Left lung (tissue), 10 donors: ENCODE results near the gene DPH7. TPM values are rescaled to one million over a fixed set of nuclear protein-coding genes. Genes with fewer than 3 reads are reported as not detected.

Experiments used
- ATAC-seq: fragments of 200-7000 bp; cut with Tn5 transposase; one replicate; pipeline ENCODE4 v1.9.1; 2020; ENCODE audit warnings: moderate library complexity
- DNase-seq, 4 donors: peaks; one replicate each; pipeline ENCODE4 v3.0.0-alpha.2; 2013 to 2020
- H3K27ac ChIP-seq, 2 donors: fragments of 200-600 bp; sonication (generic) in 1 of 2; one replicate each; pipeline versions ENCODE4 v1.5.0 to v1.8.0; 2020 to 2021
- H3K27me3 ChIP-seq, 2 donors: fragments of 200-600 bp; sonication (generic) in 1 of 2; one replicate each; pipeline versions ENCODE4 v1.5.0 to v1.8.0; 2020 to 2021
- H3K36me3 ChIP-seq, 2 donors: fragments of 200-600 bp; sonication (generic) in 1 of 2; one replicate each; pipeline versions ENCODE4 v1.5.0 to v1.8.0; 2020 to 2021
- H3K4me1 ChIP-seq, 2 donors: fragments of 200-600 bp; one replicate each; pipeline ENCODE4 v1.8.0; 2021
- H3K4me3 ChIP-seq, 2 donors: fragments of 200-600 bp; sonication (generic) in 1 of 2; one replicate each; pipeline versions ENCODE4 v1.5.0 to v1.8.0; 2020 to 2021; ENCODE audit warnings: mild to moderate bottlenecking in 1 of 2
- H3K9me3 ChIP-seq, 2 donors: fragments of 200-600 bp; sonication (generic) in 1 of 2; one replicate each; pipeline versions ENCODE4 v1.5.0 to v1.8.0; 2020 to 2021
- intact Hi-C, 2 donors: fragments of 100-400 bp; cut with DNase I; formaldehyde crosslinking; loops; one replicate each; pipeline versions ENCODE4 v1.11.2 to v1.14.2; 2022
- polyA plus RNA-seq, 6 donors: library from polyadenylated mRNA; unstranded; fragments of 120-200 nt; gene quantifications; one replicate each; pipeline ENCODE4 v1.2.1, GENCODE V29; 2013; ENCODE audit not compliant: insufficient read length in 6 of 6
- total RNA-seq, 2 donors: library from RNA; stranded (reverse); fragmentation: NEBNext Ultra II Directional; extraction: Animal tissue kit (Norgen Biotek cat#: 25700); gene quantifications; one replicate each; pipeline ENCODE4 v1.2.1, GENCODE V29; 2021
- TF ChIP-seq, protein P1 (sequence below), 2 donors: fragments of 200-600 bp; sonication (generic) in 1 of 2; IDR thresholded peaks; one replicate each; pipeline versions ENCODE4 v1.5.0 to v1.8.0; 2021; ENCODE audit warnings: antibody characterized with exemption in 2 of 2
- donor health status: DM: no; HTN: yes; CAD: no.
- donor health status: DM: no; HTN: no; CAD: no.

The DPH7 gene
- total and polyA plus RNA-seq, 8 donors: 25.6 to 69.2 (median 51.7) TPM

DNA sequence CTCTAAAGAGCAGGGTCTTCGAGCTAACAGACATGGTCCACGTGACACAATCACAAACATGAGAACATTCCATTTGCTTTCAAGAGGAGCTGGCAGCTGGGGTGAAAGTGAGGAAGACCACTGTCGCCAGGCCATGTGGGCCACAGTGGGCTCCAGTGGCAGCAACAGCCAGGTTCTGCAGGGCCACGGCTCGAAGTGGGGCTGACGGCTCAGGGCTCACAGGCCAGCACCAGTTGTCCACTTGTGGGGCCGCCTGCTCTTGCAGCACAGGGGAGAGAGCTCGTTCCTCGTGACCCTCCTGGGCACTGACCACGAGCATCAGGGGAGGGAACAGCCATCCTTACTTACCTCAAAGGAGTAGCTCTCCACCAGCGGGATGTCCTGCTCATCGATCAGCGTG is 9.6 kb upstream of the DPH7 start:
- DNase-seq: no peak
- H3K36me3 ChIP-seq: peaks cover 0 to 47% of the 10 kb centered on the region in 2 donors
- H3K4me3 ChIP-seq: no peak overlapping the region
- intact Hi-C loops: no loop called here
- TF ChIP-seq, protein P1, sequence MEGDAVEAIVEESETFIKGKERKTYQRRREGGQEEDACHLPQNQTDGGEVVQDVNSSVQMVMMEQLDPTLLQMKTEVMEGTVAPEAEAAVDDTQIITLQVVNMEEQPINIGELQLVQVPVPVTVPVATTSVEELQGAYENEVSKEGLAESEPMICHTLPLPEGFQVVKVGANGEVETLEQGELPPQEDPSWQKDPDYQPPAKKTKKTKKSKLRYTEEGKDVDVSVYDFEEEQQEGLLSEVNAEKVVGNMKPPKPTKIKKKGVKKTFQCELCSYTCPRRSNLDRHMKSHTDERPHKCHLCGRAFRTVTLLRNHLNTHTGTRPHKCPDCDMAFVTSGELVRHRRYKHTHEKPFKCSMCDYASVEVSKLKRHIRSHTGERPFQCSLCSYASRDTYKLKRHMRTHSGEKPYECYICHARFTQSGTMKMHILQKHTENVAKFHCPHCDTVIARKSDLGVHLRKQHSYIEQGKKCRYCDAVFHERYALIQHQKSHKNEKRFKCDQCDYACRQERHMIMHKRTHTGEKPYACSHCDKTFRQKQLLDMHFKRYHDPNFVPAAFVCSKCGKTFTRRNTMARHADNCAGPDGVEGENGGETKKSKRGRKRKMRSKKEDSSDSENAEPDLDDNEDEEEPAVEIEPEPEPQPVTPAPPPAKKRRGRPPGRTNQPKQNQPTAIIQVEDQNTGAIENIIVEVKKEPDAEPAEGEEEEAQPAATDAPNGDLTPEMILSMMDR (IDR thresholded peaks at IDR 0.05): no peak
- H3K27ac ChIP-seq: no peak overlapping the region
- H3K9me3 ChIP-seq: no peaks in the 10 kb centered on the region
- H3K27me3 ChIP-seq: no peaks in the 10 kb centered on the region
- no peak for ATAC-seq
- peaks cover 14 to 31% of the 10 kb centered on the region in 2 donors for H3K4me1 ChIP-seq

GRCh38 chr9:137586854-137587253 is 8.1 kb upstream of the DPH7 start:
- H3K27ac ChIP-seq: no peak overlapping the region
- H3K4me3 ChIP-seq: no peak overlapping the region
- intact Hi-C loops: no loop called here
- no peak for ATAC-seq
- TF ChIP-seq, protein P1 (IDR thresholded peaks at IDR 0.05): no peak
- peaks cover 14 to 20% of the 10 kb centered on the region in 2 donors for H3K4me1 ChIP-seq
- no peak for DNase-seq
- peaks cover 0 to 61% of the 10 kb centered on the region in 2 donors for H3K36me3 ChIP-seq
- H3K9me3 ChIP-seq: no peaks in the 10 kb centered on the region
- no peaks in the 10 kb centered on the region for H3K27me3 ChIP-seq

DNA sequence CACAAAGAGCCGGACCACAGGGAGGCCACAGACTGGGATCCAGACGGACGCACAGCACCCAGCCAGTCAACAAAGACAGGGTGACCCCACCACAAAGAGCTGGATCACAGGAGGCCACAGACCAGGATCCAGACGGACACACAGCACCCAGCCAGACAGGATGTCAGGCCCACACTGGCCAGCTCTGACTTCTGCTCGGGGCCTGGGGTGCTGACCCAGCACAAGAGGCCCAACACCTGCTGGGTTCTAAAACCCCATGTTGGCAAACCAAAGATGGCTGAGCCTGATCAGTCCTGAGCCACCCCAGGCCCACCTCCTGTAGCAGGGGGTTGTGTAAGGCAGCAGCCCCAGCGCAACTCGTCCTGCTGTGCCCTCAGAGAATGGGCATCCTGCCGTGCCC is 5.2 kb upstream of the DPH7 start:
- no peak overlapping the region for H3K4me3 ChIP-seq
- H3K27ac ChIP-seq: no peak overlapping the region
- H3K4me1 ChIP-seq: peaks cover under 1 to 8% of the 10 kb centered on the region in 2 donors
- TF ChIP-seq, protein P1 (IDR thresholded peaks at IDR 0.05): no peak
- DNase-seq (no peak), ATAC-seq (no peak)
- H3K9me3 ChIP-seq: no peaks in the 10 kb centered on the region
- intact Hi-C loops: no loop called here
- peaks cover 0 to 68% of the 10 kb centered on the region in 2 donors for H3K36me3 ChIP-seq
- H3K27me3 ChIP-seq: no peaks in the 10 kb centered on the region

DNA sequence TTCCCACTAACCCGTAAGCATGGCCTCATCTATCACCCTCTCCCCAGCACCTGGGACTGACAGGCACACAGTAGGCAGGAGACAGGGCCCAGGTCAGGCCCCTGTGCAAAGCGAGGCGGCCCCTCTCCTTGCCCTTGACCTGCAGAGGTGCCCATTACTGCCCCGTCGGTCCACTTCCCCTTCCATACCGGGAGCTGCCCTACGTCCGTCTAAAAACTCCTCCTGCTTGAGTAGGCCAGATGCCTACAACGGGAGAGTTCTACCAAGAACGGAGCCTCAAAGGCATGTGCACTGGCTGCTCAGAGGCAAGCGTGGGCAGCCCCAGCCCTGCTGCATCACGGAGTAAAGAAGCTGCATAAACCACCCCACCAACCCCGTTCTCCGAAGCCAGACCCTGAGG is 4.6 kb upstream of the DPH7 start:
- Histone ChIP-seq H3K9me3 (no peaks in the 10 kb centered on the region), H3K4me3 (no peak overlapping the region), H3K4me1 (peaks cover 0 to 7% of the 10 kb centered on the region in 2 donors), H3K27ac (no peak overlapping the region), H3K36me3 (peaks cover 0 to 67% of the 10 kb centered on the region in 2 donors), H3K27me3 (no peaks in the 10 kb centered on the region)
- TF ChIP-seq, protein P1 (IDR thresholded peaks at IDR 0.05): no peak
- DNase-seq (no peak), ATAC-seq (no peak)
- intact Hi-C loops: no loop called here

- Histone ChIP-seq H3K4me3 (no peak overlapping the region), H3K27me3 (no peaks in the 10 kb centered on the region), H3K27ac (no peak overlapping the region), H3K4me1 (peaks cover 7 to 15% of the 10 kb centered on the region in 2 donors), H3K9me3 (no peaks in the 10 kb centered on the region), H3K36me3 (peaks cover 0 to 57% of the 10 kb centered on the region in 2 donors)
- intact Hi-C loops: no loop called here
- DNase-seq (no peak), ATAC-seq (no peak)
- TF ChIP-seq, protein P1 (IDR thresholded peaks at IDR 0.05): no peak
These were observed 3.6 kb upstream of the DPH7 start for GRCh38 chr9:137582286-137582860.
